A549 (cell line): ENCODE results near the gene GREB1.

Experiments
- CHD2 ChIP-seq: fragments of 150-350 bp; IDR thresholded peaks from 2 replicates; pipeline ENCODE4 v1.6.1; 2014; ENCODE audit warnings: low read length; ENCODE audit not compliant: partially characterized antibody
- EP300 ChIP-seq, 2 experiments: fragments of >200 bp; sonication (Bioruptor Twin); formaldehyde crosslinking; IDR thresholded peaks; 2 replicates in 1 of 2; 3 replicates in 1 of 2; pipeline ENCODE4 v1.6.1; 2016 to 2017
- JUN ChIP-seq, 2 experiments: fragments of >200 bp; sonication (Bioruptor Twin); formaldehyde crosslinking; IDR thresholded peaks; 2 replicates in 1 of 2; 3 replicates in 1 of 2; pipeline ENCODE4 v1.6.1; 2016 to 2017
- KDM1A ChIP-seq: fragments of 200-600 bp; sonication (generic); IDR thresholded peaks from 2 replicates; pipeline ENCODE4 v1.6.1; 2016; ENCODE audit warnings: low read depth, mild to moderate bottlenecking
- POLR2A ChIP-seq: IDR thresholded peaks from 2 replicates; pipeline ENCODE4 v1.6.1; 2012; ENCODE audit warnings: mild to moderate bottlenecking, low read length
- RAD21 ChIP-seq, 2 experiments: fragments of >200 bp in 1 of 2; sonication (Bioruptor Twin) in 1 of 2; formaldehyde crosslinking in 1 of 2; IDR thresholded peaks in 1 of 2; conservative IDR thresholded peaks in 1 of 2; 2 replicates in 1 of 2; 3 replicates in 1 of 2; pipeline ENCODE4 v1.6.1; 2012 to 2018; ENCODE audit warnings: inconsistent platforms in 1 of 2
- RFX5 ChIP-seq: fragments of 450-650 bp; IDR thresholded peaks from 2 replicates; pipeline ENCODE4 v1.7.1; 2014; ENCODE audit warnings: antibody characterized with exemption, mild to moderate bottlenecking, moderate library complexity
- SMC3 ChIP-seq: fragments of >200 bp; sonication (Bioruptor Twin); formaldehyde crosslinking; IDR thresholded peaks from 3 replicates; pipeline ENCODE4 v1.6.1; 2018; ENCODE audit warnings: inconsistent platforms
- TF ChIP-seq, protein P1 (sequence below): fragments of >200 bp; sonication (Bioruptor Twin); formaldehyde crosslinking; IDR thresholded peaks from 3 replicates; pipeline ENCODE4 v1.5.1; 2016

DNA sequence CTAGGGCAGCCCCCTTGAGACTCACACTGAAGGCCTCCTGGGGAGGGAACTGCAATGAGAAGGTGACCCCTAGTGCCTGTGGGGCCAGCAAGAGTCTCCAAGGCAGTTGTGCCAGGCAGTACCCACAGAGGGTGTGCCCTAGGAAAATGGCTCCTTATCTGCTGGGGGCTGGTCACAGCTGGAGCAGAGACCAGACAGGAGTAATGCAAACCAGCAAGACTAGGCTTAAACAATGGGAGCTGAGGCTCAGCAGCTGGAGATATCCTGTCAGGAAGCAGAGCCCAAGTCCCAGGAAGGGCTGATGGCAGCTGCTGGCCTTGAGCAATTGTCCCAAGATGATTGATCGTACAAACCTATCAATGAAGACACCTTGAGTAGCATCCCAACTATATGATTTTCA lies 41.1 kb upstream of the GREB1 start:
- TF ChIP-seq RFX5 (no peak), JUN (IDR thresholded peaks at IDR 0.05) (no peak), POLR2A (no peak), CHD2 (no peak), SMC3 (no peak), RAD21 (conservative IDR thresholded peaks at IDR 0.05 in 1 of 2, IDR thresholded peaks at IDR 0.05 in 1 of 2) (no peak), EP300 (IDR thresholded peaks at IDR 0.05) (no peak), KDM1A (no peak)
- TF ChIP-seq, protein P1, sequence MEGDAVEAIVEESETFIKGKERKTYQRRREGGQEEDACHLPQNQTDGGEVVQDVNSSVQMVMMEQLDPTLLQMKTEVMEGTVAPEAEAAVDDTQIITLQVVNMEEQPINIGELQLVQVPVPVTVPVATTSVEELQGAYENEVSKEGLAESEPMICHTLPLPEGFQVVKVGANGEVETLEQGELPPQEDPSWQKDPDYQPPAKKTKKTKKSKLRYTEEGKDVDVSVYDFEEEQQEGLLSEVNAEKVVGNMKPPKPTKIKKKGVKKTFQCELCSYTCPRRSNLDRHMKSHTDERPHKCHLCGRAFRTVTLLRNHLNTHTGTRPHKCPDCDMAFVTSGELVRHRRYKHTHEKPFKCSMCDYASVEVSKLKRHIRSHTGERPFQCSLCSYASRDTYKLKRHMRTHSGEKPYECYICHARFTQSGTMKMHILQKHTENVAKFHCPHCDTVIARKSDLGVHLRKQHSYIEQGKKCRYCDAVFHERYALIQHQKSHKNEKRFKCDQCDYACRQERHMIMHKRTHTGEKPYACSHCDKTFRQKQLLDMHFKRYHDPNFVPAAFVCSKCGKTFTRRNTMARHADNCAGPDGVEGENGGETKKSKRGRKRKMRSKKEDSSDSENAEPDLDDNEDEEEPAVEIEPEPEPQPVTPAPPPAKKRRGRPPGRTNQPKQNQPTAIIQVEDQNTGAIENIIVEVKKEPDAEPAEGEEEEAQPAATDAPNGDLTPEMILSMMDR = no peak
